SK-N-MC (cell line): ENCODE results near the gene ZNF764.
A peak's percentile ranks its signal among the peaks of the same experiment; 100 is the strongest.

ENCODE experiments used
- DNase-seq: peaks from one replicate; pipeline ENCODE4 v3.0.0-alpha.2; 2011; ENCODE audit warnings: low read depth, low spot score
- H3K27ac ChIP-seq: fragments of 200-600 bp; sonication (generic); 2 replicates; pipeline ENCODE4 v1.5.1; 2016; ENCODE audit warnings: mixed run types
- H3K36me3 ChIP-seq: fragments of 200-600 bp; sonication (generic); 2 replicates; pipeline ENCODE4 v1.6.1; 2017; ENCODE audit warnings: antibody characterized with exemption, low read length, mixed read lengths; ENCODE audit not compliant: insufficient read depth
- H3K4me3 ChIP-seq: fragments of 200-600 bp; sonication (generic); 2 replicates; pipeline ENCODE4 v1.5.1; 2016
- H3K9ac ChIP-seq: fragments of 200-600 bp; sonication (generic); 2 replicates; pipeline ENCODE4 v1.8.0; 2017; ENCODE audit warnings: mixed run types, mixed read lengths; ENCODE audit not compliant: insufficient read length
- H3K9me3 ChIP-seq: fragments of 200-600 bp; sonication (generic); 2 replicates; pipeline ENCODE4 v1.6.1; 2017; ENCODE audit warnings: low read depth, mild to moderate bottlenecking, antibody characterized with exemption, low read length, moderate library complexity, mixed read lengths
- EZH2 ChIP-seq: fragments of 200-600 bp; sonication (generic); IDR thresholded peaks from one replicate; pipeline ENCODE4 v1.6.1; 2017; ENCODE audit warnings: antibody characterized with exemption
- FOXP2 ChIP-seq: optimal IDR thresholded peaks from 2 replicates; pipeline ENCODE3; 2011; ENCODE audit warnings: mild to moderate bottlenecking, moderate library complexity; ENCODE audit not compliant: insufficient read depth; ENCODE audit errors: extremely low read length, control extremely low read depth
- POLR2AphosphoS5 ChIP-seq: IDR thresholded peaks from 2 replicates; pipeline ENCODE4 v1.6.1; 2012; ENCODE audit warnings: mild to moderate bottlenecking, low read depth, low read length, borderline replicate concordance

ZNF764 gene

DNA sequence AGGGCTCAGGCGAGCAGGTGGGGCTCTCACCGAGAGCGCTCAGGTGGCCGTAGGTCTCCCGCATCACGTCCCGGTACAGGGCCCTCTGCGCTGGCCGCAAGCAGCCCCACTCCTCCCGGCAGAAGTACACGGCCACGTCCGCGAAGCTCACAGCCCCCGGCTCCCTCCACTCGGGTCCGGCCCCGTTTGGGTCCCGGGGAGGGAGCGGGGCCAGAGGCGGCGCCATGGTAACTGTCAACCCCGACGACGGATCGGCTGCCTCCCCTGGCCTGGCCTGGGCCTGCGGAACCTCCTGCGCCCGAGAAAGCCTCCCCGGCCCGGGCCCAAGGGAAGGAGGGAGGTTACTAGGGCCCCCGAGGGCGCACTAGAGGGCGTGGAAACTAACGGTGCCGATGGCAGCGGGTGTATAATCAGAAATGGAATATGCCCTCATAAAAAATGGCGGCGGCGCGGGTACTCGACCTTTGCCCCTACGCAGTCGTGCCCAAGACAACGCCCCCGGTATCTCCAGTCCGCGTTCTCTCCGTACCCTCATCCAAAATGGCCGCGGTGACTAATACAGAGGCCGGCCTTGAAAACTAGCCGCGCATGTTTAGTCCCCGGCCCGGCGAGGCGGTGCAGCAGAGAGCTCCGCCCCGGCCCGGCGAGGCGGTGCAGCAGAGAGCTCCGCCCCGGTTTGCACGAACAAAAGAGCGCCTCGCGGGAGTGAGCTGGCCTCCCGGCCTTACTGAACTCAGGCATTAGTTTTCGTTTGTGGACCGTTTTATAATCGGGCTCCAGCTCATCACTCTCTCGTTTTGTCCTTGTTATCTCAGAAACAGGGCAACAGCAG lies at the start of gene ZNF764:
Gene ZNF764 (minus strand): TSS at position 418 of the 832 bp plus-strand sequence. CDS start 192 bp downstream, at position 226.
- Histone ChIP-seq H3K9ac (peak within 1 kb of the TSS; percentile 95), H3K27ac (peak within 1 kb of the TSS; percentile 82), H3K9me3 (no peaks in the 10 kb centered on the region), H3K4me3 (peak within 1 kb of the TSS; percentile 98), H3K36me3 (peaks cover 8% of the 10 kb centered on the region; the same call in 1 of the 2 replicates)
- peak; percentile 77; the same call in 1 of the 2 replicates for TF ChIP-seq POLR2AphosphoS5
- TF ChIP-seq EZH2: no peak
- DNase-seq: peak; percentile 81

- DNase-seq: no peak
- Histone ChIP-seq H3K36me3 (peaks cover 36% of the 10 kb centered on the region), H3K27ac (no peak overlapping the region), H3K9ac (no peak overlapping the region), H3K4me3 (no peak overlapping the region), H3K9me3 (no peaks in the 10 kb centered on the region)
- no peak for TF ChIP-seq EZH2
- TF ChIP-seq POLR2AphosphoS5: no peak
- TF ChIP-seq FOXP2: no peak
Observed at GRCh38 chr16:30606004-30606403, 47.8 kb upstream of the ZNF764 start.

DNA sequence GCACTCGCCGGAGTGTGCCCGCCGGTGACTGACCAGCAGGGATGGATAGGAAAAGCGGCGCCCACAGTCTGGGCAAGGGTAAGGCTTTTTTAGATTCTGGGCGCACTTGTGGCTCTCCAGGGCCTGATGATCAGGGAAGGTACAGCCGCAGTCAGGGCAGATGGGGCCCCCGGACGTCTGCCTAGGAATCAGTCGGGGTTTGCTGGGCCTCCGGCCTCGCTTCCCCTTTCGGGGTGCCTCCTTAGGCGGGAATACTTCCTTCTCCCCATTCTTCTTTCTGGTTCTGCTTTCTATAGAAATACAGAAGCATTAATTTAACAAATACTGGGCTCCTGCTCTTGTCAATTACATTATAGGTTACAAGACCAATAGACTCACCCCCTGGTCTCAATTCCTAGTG lies 47.0 kb upstream of the ZNF764 start:
- H3K36me3 ChIP-seq: peaks cover 36% of the 10 kb centered on the region
- no peak overlapping the region for H3K27ac ChIP-seq
- no peaks in the 10 kb centered on the region for H3K9me3 ChIP-seq
- H3K9ac ChIP-seq: no peak overlapping the region
- DNase-seq: no peak
- TF ChIP-seq POLR2AphosphoS5 (no peak), EZH2 (no peak), FOXP2 (no peak)
- H3K4me3 ChIP-seq: no peak overlapping the region

DNA sequence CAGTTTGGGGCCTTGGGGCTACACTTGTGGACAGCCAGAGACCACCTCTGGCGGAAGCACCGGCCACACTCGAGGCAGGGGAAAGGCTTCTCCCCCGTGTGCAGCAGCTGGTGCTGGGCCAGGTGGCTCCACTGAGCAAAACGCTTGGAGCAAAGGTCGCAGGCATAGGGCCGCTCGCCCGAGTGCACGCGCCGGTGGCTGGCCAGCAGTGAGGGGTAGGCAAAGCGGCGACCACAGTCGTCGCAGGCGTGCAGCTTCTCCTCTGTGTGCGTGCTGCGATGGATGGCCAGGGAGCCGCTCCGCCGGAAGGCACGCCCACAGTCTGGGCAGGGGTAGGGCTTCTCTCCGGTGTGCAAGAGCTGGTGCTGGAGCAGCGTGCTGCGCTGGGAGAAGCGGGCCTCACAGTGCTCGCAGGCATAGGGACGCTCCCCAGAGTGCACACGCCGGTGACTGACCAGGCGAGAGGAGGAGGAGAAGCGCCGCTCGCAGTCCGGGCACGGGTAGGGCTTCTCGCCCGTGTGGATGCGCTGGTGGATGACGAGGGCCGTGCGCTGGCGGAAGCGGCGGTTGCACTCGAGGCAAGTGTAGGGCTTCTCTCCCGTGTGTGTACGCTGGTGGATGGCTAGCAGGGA lies 46.3 kb upstream of the ZNF764 start:
- no peak overlapping the region for H3K4me3 ChIP-seq
- no peaks in the 10 kb centered on the region for H3K9me3 ChIP-seq
- TF ChIP-seq POLR2AphosphoS5: no peak
- no peak for TF ChIP-seq EZH2
- TF ChIP-seq FOXP2: no peak
- no peak overlapping the region for H3K9ac ChIP-seq
- H3K36me3 ChIP-seq: peaks cover 36% of the 10 kb centered on the region
- no peak overlapping the region for H3K27ac ChIP-seq
- DNase-seq: no peak

DNA sequence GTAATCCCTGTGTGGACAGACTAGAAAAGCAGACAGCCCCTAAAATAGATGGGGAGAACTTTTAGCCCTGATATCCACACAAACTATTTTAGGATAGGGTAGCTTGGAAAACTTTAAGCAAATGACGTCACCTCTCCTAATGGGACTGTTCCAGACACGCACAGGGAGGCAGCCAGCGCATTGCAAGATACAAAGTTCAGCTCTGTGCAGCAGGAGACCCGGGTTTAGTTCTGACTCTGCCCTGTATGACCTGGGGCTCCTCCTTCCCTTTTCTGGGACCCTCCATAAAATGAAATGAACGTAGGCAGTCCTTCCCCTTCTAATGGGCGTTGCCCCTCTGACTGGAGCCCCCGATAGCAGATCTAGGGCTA lies 45.8 kb upstream of the ZNF764 start:
- H3K9me3 ChIP-seq: no peaks in the 10 kb centered on the region
- peaks cover 36% of the 10 kb centered on the region for H3K36me3 ChIP-seq
- no peak for TF ChIP-seq POLR2AphosphoS5
- no peak for TF ChIP-seq FOXP2
- TF ChIP-seq EZH2: no peak
- H3K27ac ChIP-seq: no peak overlapping the region
- no peak for DNase-seq
- no peak overlapping the region for H3K9ac ChIP-seq
- no peak overlapping the region for H3K4me3 ChIP-seq

DNA sequence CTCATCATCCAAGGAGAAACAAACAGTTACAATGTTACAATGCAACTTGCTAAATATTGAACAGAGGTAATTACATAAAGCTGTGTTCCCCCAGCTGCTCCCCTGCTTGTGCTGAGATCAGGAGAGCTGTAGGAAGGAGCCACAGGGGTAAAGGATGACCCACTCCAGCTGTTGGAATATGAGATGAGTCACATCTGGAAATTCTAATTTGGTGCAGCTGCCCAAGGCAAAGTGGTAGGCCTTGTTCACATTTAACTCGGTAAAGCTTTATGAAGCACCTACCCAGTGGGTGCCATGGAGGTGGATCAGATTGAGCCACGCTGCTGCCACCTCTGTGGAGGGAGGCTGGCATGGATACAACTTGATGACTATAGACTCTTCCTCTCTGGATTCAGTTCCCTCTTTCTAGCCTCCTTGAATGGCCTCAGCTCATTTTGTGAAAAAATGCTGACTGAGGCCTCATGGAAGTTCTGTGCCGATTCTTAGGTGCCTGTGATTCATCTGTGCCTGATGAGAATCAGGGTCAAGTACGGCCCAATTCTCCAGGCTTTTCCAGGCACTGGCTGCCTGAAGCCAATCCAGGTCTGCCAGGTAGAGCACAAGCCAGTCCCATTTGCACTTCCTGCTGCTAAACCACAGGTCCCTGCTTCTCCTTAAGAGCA lies 44.6 kb upstream of the ZNF764 start:
- H3K4me3 ChIP-seq: 0 out of 2 replicates have a peak overlapping the region, but pooled peaks have one; percentile 17
- peaks cover 27% of the 10 kb centered on the region for H3K36me3 ChIP-seq
- H3K9me3 ChIP-seq: no peaks in the 10 kb centered on the region
- DNase-seq: no peak
- no peak for TF ChIP-seq FOXP2
- no peak for TF ChIP-seq POLR2AphosphoS5
- no peak for TF ChIP-seq EZH2
- H3K9ac ChIP-seq: peak overlapping the region; percentile 14
- H3K27ac ChIP-seq: peak overlapping the region; percentile 78

DNA sequence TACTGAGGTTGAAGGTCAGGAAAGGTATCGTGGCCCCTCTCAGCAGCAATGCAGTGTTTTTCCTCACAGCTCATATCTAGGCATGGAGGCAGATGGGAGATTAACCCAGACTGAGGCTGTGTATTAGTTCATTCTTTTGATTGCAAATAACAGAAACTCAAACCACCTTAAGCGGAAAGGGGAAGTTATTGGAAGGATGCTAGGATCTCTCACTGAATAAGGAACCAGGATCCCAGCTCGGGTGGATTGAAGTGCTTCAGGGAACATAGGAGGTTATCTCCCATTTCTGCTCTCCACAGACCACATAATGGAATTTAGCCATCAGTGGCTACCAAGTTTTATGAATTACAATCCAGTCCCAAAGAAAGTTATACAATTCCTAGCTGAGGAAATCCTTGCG lies 43.8 kb upstream of the ZNF764 start:
- TF ChIP-seq POLR2AphosphoS5 (no peak), EZH2 (no peak), FOXP2 (no peak)
- H3K9ac ChIP-seq: no peak overlapping the region
- H3K9me3 ChIP-seq: no peaks in the 10 kb centered on the region
- peak overlapping the region; percentile 15 for H3K27ac ChIP-seq
- no peak for DNase-seq
- no peak overlapping the region for H3K4me3 ChIP-seq
- peaks cover 22% of the 10 kb centered on the region for H3K36me3 ChIP-seq

GRCh38 chr16:30600929-30601328 lies 42.8 kb upstream of the ZNF764 start:
- Histone ChIP-seq H3K9ac (no peak overlapping the region), H3K27ac (no peak overlapping the region), H3K36me3 (peaks cover 22% of the 10 kb centered on the region), H3K9me3 (no peaks in the 10 kb centered on the region), H3K4me3 (no peak overlapping the region)
- DNase-seq: no peak
- TF ChIP-seq FOXP2: no peak
- no peak for TF ChIP-seq POLR2AphosphoS5
